Trophoblast cell (in vitro differentiated cells and primary cell): ENCODE results near the gene SEC61B.

Experiments used
- DNase-seq, 2 donors: peaks; one replicate each; pipeline ENCODE4 v3.0.0-alpha.2; 2016
- H2AFZ ChIP-seq: 2 replicates; pipeline ENCODE4 v1.6.1; 2013; ENCODE audit warnings: low read length, moderate library complexity, mild to moderate bottlenecking; ENCODE audit not compliant: insufficient read depth, poor library complexity
- H2AK5ac ChIP-seq: 2 replicates; pipeline ENCODE4 v1.6.1; 2013; ENCODE audit warnings: mild to moderate bottlenecking, low read length
- H2BK120ac ChIP-seq: 2 replicates; pipeline ENCODE4 v1.6.1; 2013; ENCODE audit warnings: low read length, mild to moderate bottlenecking, moderate library complexity; ENCODE audit not compliant: insufficient read depth, poor library complexity
- H2BK12ac ChIP-seq: 2 replicates; pipeline ENCODE4 v1.6.1; 2013; ENCODE audit warnings: mild to moderate bottlenecking, low read length, moderate library complexity
- H2BK5ac ChIP-seq: 2 replicates; pipeline ENCODE4 v1.6.1; 2013; ENCODE audit warnings: low read length, low read depth, moderate library complexity, mild to moderate bottlenecking; ENCODE audit not compliant: poor library complexity
- H3K14ac ChIP-seq: 2 replicates; pipeline ENCODE4 v1.6.1; 2013; ENCODE audit warnings: mild to moderate bottlenecking, low read length
- H3K18ac ChIP-seq: 2 replicates; pipeline ENCODE4 v1.6.1; 2013; ENCODE audit warnings: mild to moderate bottlenecking, low read length
- H3K23ac ChIP-seq: 2 replicates; pipeline ENCODE4 v1.6.1; 2013; ENCODE audit warnings: low read length
- H3K27ac ChIP-seq: 2 replicates; pipeline ENCODE4 v1.5.1; 2013; ENCODE audit warnings: low read depth, mild to moderate bottlenecking, inconsistent platforms, low read length, moderate library complexity
- H3K27me3 ChIP-seq: 2 replicates; pipeline ENCODE4 v1.6.1; 2013; ENCODE audit warnings: inconsistent platforms, mild to moderate bottlenecking, low read length, moderate library complexity; ENCODE audit not compliant: insufficient read depth
- H3K36me3 ChIP-seq, 2 experiments: 1 replicate in 1 of 2; 2 replicates in 1 of 2; pipeline ENCODE4 v1.6.1; 2013; ENCODE audit warnings: low read length in 2 of 2, mild to moderate bottlenecking in 2 of 2, moderate library complexity in 1 of 2; ENCODE audit not compliant: insufficient read depth in 2 of 2, control insufficient read depth in 1 of 2
- H3K4ac ChIP-seq: 2 replicates; pipeline ENCODE4 v1.6.1; 2013; ENCODE audit warnings: low read depth, mild to moderate bottlenecking, low read length, moderate library complexity
- H3K4me1 ChIP-seq, 2 experiments: 1 replicate in 1 of 2; 2 replicates in 1 of 2; pipeline ENCODE4 v1.6.1; 2013; ENCODE audit warnings: low read length in 2 of 2, mild to moderate bottlenecking in 2 of 2, moderate library complexity in 1 of 2; ENCODE audit not compliant: insufficient read depth in 2 of 2, control insufficient read depth in 1 of 2
- H3K4me2 ChIP-seq: 2 replicates; pipeline ENCODE4 v1.6.1; 2013; ENCODE audit warnings: inconsistent platforms, mild to moderate bottlenecking, low read length, moderate library complexity
- H3K4me3 ChIP-seq: 2 replicates; pipeline ENCODE4 v1.5.1; 2013; ENCODE audit warnings: mild to moderate bottlenecking, low read depth, low read length, inconsistent platforms
- H3K79me1 ChIP-seq: one replicate; pipeline ENCODE4 v1.6.1; 2013; ENCODE audit warnings: low read length
- H3K79me2 ChIP-seq: 2 replicates; pipeline ENCODE4 v1.6.1; 2013; ENCODE audit warnings: low read length, mild to moderate bottlenecking; ENCODE audit not compliant: control insufficient read depth, insufficient read depth, poor library complexity
- H3K9ac ChIP-seq: 2 replicates; pipeline ENCODE4 v1.6.1; 2013; ENCODE audit warnings: mild to moderate bottlenecking, low read length
- H3K9me3 ChIP-seq: 2 replicates; pipeline ENCODE4 v1.6.1; 2013; ENCODE audit warnings: low read depth, mild to moderate bottlenecking, control low read depth, inconsistent platforms, low read length; ENCODE audit not compliant: insufficient read depth
- H4K12ac ChIP-seq: 2 replicates; pipeline ENCODE4 v1.6.1; 2013; ENCODE audit warnings: low read depth, mild to moderate bottlenecking, low read length, moderate library complexity
- H4K8ac ChIP-seq: 2 replicates; pipeline ENCODE4 v1.6.1; 2013; ENCODE audit warnings: low read depth, mild to moderate bottlenecking, low read length, moderate library complexity
- H4K91ac ChIP-seq: one replicate; pipeline ENCODE4 v1.6.1; 2013; ENCODE audit warnings: low read depth, mild to moderate bottlenecking, low read length, moderate library complexity
- WGBS: extraction: QIAGEN DNeasy Blood & Tissue Kit; methylation state at CpG from one replicate; pipeline ENCODE4 v1.1.7; 2013; ENCODE audit warnings: missing lambda C conversion rate; ENCODE audit not compliant: insufficient read length, insufficient coverage; ENCODE audit errors: extremely low coverage; 5-methylcytosine and 5-hydroxymethylcytosine counted together

Gene SEC61B

GRCh38 chr9:99221266-99221620, 839 bp upstream of the SEC61B start:
- H3K4me3 ChIP-seq: peak overlapping the region; percentile 100
- DNase-seq: no peak
- H3K18ac ChIP-seq: peak overlapping the region; percentile 44
- peak overlapping the region; percentile 9 for H2BK120ac ChIP-seq
- H2AFZ ChIP-seq: peak overlapping the region; percentile 63
- H4K91ac ChIP-seq: peak overlapping the region; percentile 78
- no CpG with 5 or more reads among the region's 25 CpGs for WGBS
- no peak overlapping the region for H3K23ac ChIP-seq
- no peaks in the 10 kb centered on the region for H3K27me3 ChIP-seq
- H2BK5ac ChIP-seq: no peak overlapping the region
- H3K4me1 ChIP-seq: no peaks in the 10 kb centered on the region
- H3K4me2 ChIP-seq: peak overlapping the region; percentile 92
- H4K8ac ChIP-seq: peak overlapping the region; percentile 84
- peak overlapping the region; percentile 63 for H4K12ac ChIP-seq
- peak overlapping the region; percentile 35 for H3K27ac ChIP-seq
- H3K14ac ChIP-seq: peak overlapping the region; percentile 72
- H3K79me2 ChIP-seq: peaks cover 15% of the 10 kb centered on the region
- no peak overlapping the region for H2BK12ac ChIP-seq
- H2AK5ac ChIP-seq: no peak overlapping the region
- no peaks in the 10 kb centered on the region for H3K9me3 ChIP-seq
- peak overlapping the region; percentile 28 for H3K4ac ChIP-seq
- peaks cover 12% of the 10 kb centered on the region for H3K79me1 ChIP-seq
- H3K9ac ChIP-seq: peak overlapping the region; percentile 98
- peaks cover 6 to 15% of the 10 kb centered on the region in 2 experiments for H3K36me3 ChIP-seq

GRCh38 chr9:99222416-99223270, 561 bp downstream of the SEC61B start:
- H3K79me1 ChIP-seq: peaks cover 12% of the 10 kb centered on the region
- H3K18ac ChIP-seq: peak overlapping the region; percentile 86
- H2AFZ ChIP-seq: peak overlapping the region; percentile 85
- peak overlapping the region; percentile 100 for H3K4me3 ChIP-seq
- H4K8ac ChIP-seq: peak overlapping the region; percentile 95
- H3K36me3 ChIP-seq: peaks cover 10 to 23% of the 10 kb centered on the region in 2 experiments
- WGBS: no CpG with 5 or more reads among the region's 30 CpGs
- H3K9ac ChIP-seq: peak overlapping the region; percentile 93
- no peak overlapping the region for H3K23ac ChIP-seq
- peak overlapping the region; percentile 92 for H4K12ac ChIP-seq
- no peak for DNase-seq
- H2AK5ac ChIP-seq: peak overlapping the region; percentile 31
- peak overlapping the region; percentile 81 for H3K27ac ChIP-seq
- peak overlapping the region; percentile 83 for H4K91ac ChIP-seq
- no peak overlapping the region for H2BK12ac ChIP-seq
- peak overlapping the region; percentile 96 for H3K14ac ChIP-seq
- H2BK5ac ChIP-seq: peak overlapping the region; percentile 86
- H3K27me3 ChIP-seq: no peaks in the 10 kb centered on the region
- H3K4me2 ChIP-seq: peak overlapping the region; percentile 78
- peak overlapping the region; percentile 94 for H3K4ac ChIP-seq
- peak overlapping the region; percentile 27 for H2BK120ac ChIP-seq
- no peaks in the 10 kb centered on the region for H3K9me3 ChIP-seq
- H3K79me2 ChIP-seq: peaks cover 15% of the 10 kb centered on the region
- no peaks in the 10 kb centered on the region for H3K4me1 ChIP-seq

- no peak overlapping the region for H3K9ac ChIP-seq
- no peak overlapping the region for H3K23ac ChIP-seq
- H4K8ac ChIP-seq: no peak overlapping the region
- H3K14ac ChIP-seq: no peak overlapping the region
- H3K79me2 ChIP-seq: peaks cover 15% of the 10 kb centered on the region
- no CpG with 5 or more reads among the region's 2 CpGs for WGBS
- no peak overlapping the region for H3K4me3 ChIP-seq
- no peaks in the 10 kb centered on the region for H3K9me3 ChIP-seq
- no peaks in the 10 kb centered on the region for H3K4me1 ChIP-seq
- peaks cover 13 to 27% of the 10 kb centered on the region in 2 experiments for H3K36me3 ChIP-seq
- no peak overlapping the region for H3K27ac ChIP-seq
- no peak overlapping the region for H2BK120ac ChIP-seq
- peak overlapping the region; percentile 47 for H3K4ac ChIP-seq
- H3K4me2 ChIP-seq: no peak overlapping the region
- H2AK5ac ChIP-seq: no peak overlapping the region
- peaks cover 12% of the 10 kb centered on the region for H3K79me1 ChIP-seq
- H3K18ac ChIP-seq: no peak overlapping the region
- H4K91ac ChIP-seq: no peak overlapping the region
- H2BK12ac ChIP-seq: no peak overlapping the region
- H3K27me3 ChIP-seq: no peaks in the 10 kb centered on the region
- no peak overlapping the region for H2BK5ac ChIP-seq
- H2AFZ ChIP-seq: no peak overlapping the region
- no peak overlapping the region for H4K12ac ChIP-seq
- no peak for DNase-seq
Measured at GRCh38 chr9:99224445-99224844, 2.4 kb downstream of the SEC61B start.

- Histone ChIP-seq H2BK5ac (no peak overlapping the region), H2BK12ac (no peak overlapping the region), H3K27ac (no peak overlapping the region), H2AK5ac (no peak overlapping the region), H3K79me1 (peaks cover 12% of the 10 kb centered on the region), H3K4me1 (no peaks in the 10 kb centered on the region), H3K4me2 (no peak overlapping the region), H4K8ac (no peak overlapping the region), H3K36me3 (peaks cover 13 to 30% of the 10 kb centered on the region in 2 experiments), H4K91ac (no peak overlapping the region), H3K23ac (no peak overlapping the region), H3K4ac (no peak overlapping the region), H4K12ac (no peak overlapping the region), H3K27me3 (no peaks in the 10 kb centered on the region), H3K9me3 (no peaks in the 10 kb centered on the region), H3K9ac (no peak overlapping the region), H2BK120ac (no peak overlapping the region), H3K14ac (no peak overlapping the region), H3K4me3 (no peak overlapping the region), H3K79me2 (peaks cover 12% of the 10 kb centered on the region), H2AFZ (no peak overlapping the region), H3K18ac (no peak overlapping the region)
- no peak for DNase-seq
- WGBS: no CpG with 5 or more reads among the region's 5 CpGs
Measured at GRCh38 chr9:99226054-99226453, 4.0 kb downstream of the SEC61B start.
